K562 (cell line): Measurements from ENCODE around the gene RSPH3. TPM values are rescaled to one million over a fixed set of nuclear protein-coding genes. Genes with fewer than 3 reads are reported as not detected.
A peak's percentile ranks its signal among the peaks of the same experiment; 100 is the strongest.

Experiments
- ATAC-seq: fragments of 200-7000 bp; cut with Tn5 transposase; 3 replicates; pipeline ENCODE4 v1.9.1; 2020; ENCODE audit warnings: moderate library complexity
- BruUV-seq: library from RNA; stranded (reverse); fragments of 400-500 nt; replicated peaks from 2 replicates; lab custom pipeline; 2021; lab: Mats Ljungman, UMichigan
- CTCF ChIA-PET: fragments of 300-600 bp; formaldehyde crosslinking; extraction: SDS; loops from one replicate; lab custom pipeline; 2021; ENCODE audit warnings: low intra/inter-chr PET ratio; lab: Yijun Ruan, JAX
- POLR2A ChIA-PET: fragments of 300-600, 350-650 bp; sonication (Branson Sonifier 250); formaldehyde crosslinking; extraction: SDS; loops from one replicate; lab custom pipeline; 2021; ENCODE audit warnings: antibody characterized with exemption, inconsistent platforms; lab: Yijun Ruan, JAX
- DNase-seq, 4 experiments: peaks; one replicate each; pipeline versions ENCODE4 v3.0.0 to v3.0.0-alpha.2; 2011 to 2018; ENCODE audit warnings: low spot score in 3 of 4, mixed read lengths in 3 of 4; ENCODE audit errors: extremely low read depth in 1 of 4
- FAIRE-seq: peaks from 2 replicates; lab custom pipeline; 2011; peaks lifted over from hg19 to GRCh38; lab: Jason Lieb, UNC
- H2AFZ ChIP-seq: 2 replicates; pipeline ENCODE4 v1.6.0; 2011; ENCODE audit warnings: low read depth, low read length, control low read depth, inconsistent platforms
- H3K27ac ChIP-seq: fragments of 200-600 bp; 3 replicates; pipeline ENCODE4 v1.8.0; 2011; ENCODE audit warnings: low read depth, mild to moderate bottlenecking, control low read depth, inconsistent platforms, low read length, moderate library complexity, mixed read lengths; ENCODE audit errors: extremely low read depth
- H3K27me3 ChIP-seq, 2 experiments: fragments of 300-600 bp in 1 of 2; 2 replicates in 1 of 2; 3 replicates in 1 of 2; pipeline versions ENCODE4 v1.6.0 to v1.8.0; 2011; ENCODE audit warnings: inconsistent platforms in 2 of 2, low read length in 2 of 2, mild to moderate bottlenecking in 1 of 2, mixed read lengths in 1 of 2, moderate library complexity in 1 of 2; ENCODE audit not compliant: control insufficient read depth in 2 of 2, insufficient read depth in 2 of 2
- H3K36me3 ChIP-seq: fragments of 300-600 bp; 3 replicates; pipeline ENCODE4 v1.8.0; 2011; ENCODE audit warnings: mild to moderate bottlenecking, low read length, inconsistent platforms; ENCODE audit not compliant: control insufficient read depth, insufficient read depth
- H3K4me1 ChIP-seq, 2 experiments: fragments of 200-600 bp in 1 of 2; replicated peaks in 1 of 2; 2 replicates in 1 of 2; 3 replicates in 1 of 2; pipeline versions ENCODE4 v1.5.1 to v1.8.0; 2011; ENCODE audit warnings: inconsistent platforms in 2 of 2, low read length in 2 of 2, mild to moderate bottlenecking in 1 of 2, mixed read lengths in 1 of 2, moderate library complexity in 1 of 2; ENCODE audit not compliant: control insufficient read depth in 2 of 2, insufficient read depth in 2 of 2
- H3K4me2 ChIP-seq: 2 replicates; pipeline ENCODE4 v1.6.1; 2011; ENCODE audit warnings: low read length, control low read depth, inconsistent platforms, mixed read lengths; ENCODE audit not compliant: insufficient read depth
- H3K4me3 ChIP-seq: fragments of 200-600 bp; sonication (generic), shearing (Covaris generic); 2 replicates; pipeline ENCODE4 v1.5.1; 2016; ENCODE audit warnings: control low read depth, inconsistent platforms
- H3K79me2 ChIP-seq: fragments of 200-600 bp; 3 replicates; pipeline ENCODE4 v1.8.0; 2011; ENCODE audit warnings: low read length, inconsistent platforms; ENCODE audit not compliant: control insufficient read depth, insufficient read depth
- H3K9ac ChIP-seq, 2 experiments: 2 replicates each; pipeline versions ENCODE4 v1.6.0 to v1.6.1; 2011; ENCODE audit warnings: low read depth in 2 of 2, low read length in 2 of 2, control low read depth in 1 of 2, inconsistent platforms in 1 of 2, mild to moderate bottlenecking in 1 of 2, mixed read lengths in 1 of 2; ENCODE audit not compliant: insufficient read depth in 1 of 2
- H3K9me1 ChIP-seq: one replicate; pipeline ENCODE4 v1.6.0; 2011; ENCODE audit warnings: inconsistent platforms, mild to moderate bottlenecking, low read length, moderate library complexity; ENCODE audit not compliant: control insufficient read depth, insufficient read depth
- H3K9me3 ChIP-seq: replicated peaks from 2 replicates; pipeline ENCODE4 v1.5.1; 2011; ENCODE audit warnings: low read depth, low read length, inconsistent platforms; ENCODE audit not compliant: control insufficient read depth, insufficient read depth
- H4K20me1 ChIP-seq: replicated peaks from 2 replicates; pipeline ENCODE4 v1.6.1; 2011; ENCODE audit warnings: low read length, inconsistent platforms, mixed read lengths; ENCODE audit not compliant: control insufficient read depth, insufficient read depth
- CBX8 ChIP-seq: fragments of 200-600 bp; sonication (generic); IDR thresholded peaks from 2 replicates; pipeline ENCODE4 v1.6.1; 2012; ENCODE audit warnings: borderline replicate concordance, mixed run types, low read depth, mild to moderate bottlenecking, moderate library complexity, mixed read lengths, low read length, control low read depth, inconsistent platforms; ENCODE audit not compliant: poor library complexity, severe bottlenecking; ENCODE audit errors: extremely low read depth
- ESRRA ChIP-seq: fragments of 450-650 bp; IDR thresholded peaks from 2 replicates; pipeline ENCODE4 v1.6.1; 2014; ENCODE audit warnings: low read depth, mild to moderate bottlenecking, moderate library complexity, borderline replicate concordance
- KDM2B ChIP-seq: fragments of 250-450 bp; sonication (Bioruptor Pico); IDR thresholded peaks from 2 replicates; pipeline ENCODE4 v1.8.0; 2021; ENCODE audit warnings: mild to moderate bottlenecking, moderate library complexity
- MEF2A ChIP-seq: IDR thresholded peaks from 2 replicates; pipeline ENCODE4 v1.6.1; 2011; ENCODE audit warnings: low read depth, mild to moderate bottlenecking, low read length, moderate library complexity; ENCODE audit not compliant: control insufficient read depth
- PHB2 ChIP-seq: fragments of 450-650 bp; IDR thresholded peaks from 2 replicates; pipeline ENCODE4 v1.6.1; 2017; ENCODE audit warnings: low read depth
- RNF2 ChIP-seq: sonication (generic); IDR thresholded peaks from 2 replicates; pipeline ENCODE4 v1.6.1; 2016
- ZC3H11A ChIP-seq: IDR thresholded peaks from 2 replicates; pipeline ENCODE4 v1.6.1; 2012; ENCODE audit warnings: low read depth, low read length, improper control_type of control experiment
- ZKSCAN1 ChIP-seq: fragments of 150-350 bp; IDR thresholded peaks from 2 replicates; pipeline ENCODE4 v1.6.1; 2016; ENCODE audit warnings: low read depth, low read length
- ZNF263 ChIP-seq: sonication (generic); formaldehyde crosslinking; IDR thresholded peaks from 2 replicates; pipeline ENCODE4 v1.8.0; 2022; ENCODE audit warnings: mild to moderate bottlenecking, missing genetic modification reagents, borderline replicate concordance
- WGBS: fragments of 100-300 bp; shearing (Covaris generic); methylation state at CpG from one replicate; pipeline ENCODE4 v1.1.6; 2016; ENCODE audit warnings: low coverage, mixed read lengths; ENCODE audit not compliant: insufficient coverage; ENCODE audit errors: missing lambda C conversion rate; 5-methylcytosine and 5-hydroxymethylcytosine counted together
- in situ Hi-C: fragments of 300-500 bp; cut with MboI; formaldehyde crosslinking; loops from 4 replicates; pipeline ENCODE4 v1.15.0; 2018; ENCODE audit warnings: inconsistent platforms, mixed read lengths
- intact Hi-C: fragments of 100-400 bp; cut with micrococcal nuclease; formaldehyde crosslinking; loops from 2 replicates; pipeline ENCODE4 v1.14.2; 2022
- polyA plus RNA-seq, 8 experiments: library from polyadenylated mRNA; depleted of rRNA in 4 of 8; stranded (reverse) in 5 of 8; unstranded in 3 of 8; fragments of >200 nt; fragmentation: Nextera tagmentation in 2 of 8; fragmentation: Illumina TruSeq in 1 of 8; extraction: Ambion mirVana in 2 of 8; extraction: Trizol in 1 of 8; gene quantifications; 2 replicates each; pipeline versions ENCODE4 v1.2.1 to v1.2.3, GENCODE V29; 2011 to 2014; ENCODE audit warnings: inconsistent platforms in 1 of 8, missing spikeins in 1 of 8
- total RNA-seq, 7 experiments: library from RNA; depleted of rRNA in 6 of 7; stranded (reverse); fragments of >200 nt in 6 of 7; fragmentation: Illumina TruSeq in 2 of 7; extraction: Trizol in 2 of 7; gene quantifications; 2 replicates each; pipeline versions ENCODE4 v1.2.1 to v1.2.3, GENCODE V29; 2011 to 2021; ENCODE audit warnings: low replicate concordance in 1 of 7
- TF ChIP-seq, protein P1 (sequence below): sonication (generic); formaldehyde crosslinking; IDR thresholded peaks from 2 replicates; pipeline ENCODE4 v1.8.0; 2022; ENCODE audit warnings: missing genetic modification reagents, mild to moderate bottlenecking, borderline replicate concordance
- TF ChIP-seq, protein P2 (sequence below), 3 experiments: fragments of 200-800 bp in 1 of 3; fragments of 250-450 bp in 1 of 3; fragments of 450-650 bp in 1 of 3; sonication (Bioruptor Pico) in 1 of 3; sonication (Bioruptor generic) in 1 of 3; formaldehyde crosslinking in 1 of 3; IDR thresholded peaks; 2 replicates each; pipeline versions ENCODE4 v1.6.1 to v1.8.0; 2016 to 2022; ENCODE audit warnings: mild to moderate bottlenecking in 2 of 3, missing genetic modification characterization in 2 of 3, missing compliant biosample characterization in 1 of 3, moderate library complexity in 1 of 3

Gene RSPH3
- total and polyA plus RNA-seq, 9 of the 15 experiments (the other 6 are each of a cell fraction or from before 2014, with no cell fraction given), result 0.52 to 2.9 (median 1.5) TPM

DNA sequence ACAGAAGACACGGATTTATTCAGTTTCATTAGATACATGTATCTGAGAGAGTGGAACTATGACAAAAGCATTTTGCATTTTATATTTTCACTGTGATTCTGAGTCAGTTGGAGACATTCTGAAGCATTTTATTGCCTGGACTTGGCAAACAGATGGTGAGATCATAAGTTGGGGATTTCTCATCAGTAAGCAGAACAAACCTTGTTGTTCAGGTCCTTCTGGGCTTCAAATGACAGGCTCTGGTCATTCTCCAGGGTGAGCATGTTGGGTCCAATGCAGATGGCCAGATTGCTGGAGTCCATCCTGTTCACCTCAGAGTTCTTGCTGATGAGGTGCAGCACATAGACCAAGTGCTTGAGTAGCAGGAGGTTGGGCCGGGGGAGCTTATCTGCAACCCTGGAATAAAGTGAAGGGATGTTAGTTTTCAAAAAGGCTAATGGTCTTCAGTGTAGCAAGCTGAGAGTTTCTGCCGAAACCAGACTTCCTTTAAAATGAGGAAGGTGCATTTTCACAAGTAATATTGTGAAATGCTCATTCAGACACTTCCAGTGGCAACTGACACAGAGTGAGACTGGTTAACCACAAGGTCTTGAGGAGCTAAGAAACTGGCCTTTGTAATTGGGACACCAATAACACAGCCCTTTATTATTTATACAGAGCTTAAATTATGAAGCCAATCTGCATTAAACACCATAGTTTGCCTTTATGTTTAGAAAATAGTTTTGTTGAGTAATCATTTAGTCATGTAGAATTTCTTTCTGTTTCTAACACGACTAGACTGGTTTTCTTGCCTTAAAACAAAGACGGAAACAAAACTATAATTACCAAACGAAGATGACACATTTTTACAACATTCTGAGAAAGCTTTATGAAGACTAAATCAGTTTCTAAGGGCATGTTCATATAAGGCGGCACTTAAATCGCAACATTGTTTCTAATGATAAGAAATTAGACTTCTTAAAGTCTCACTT, 39.2 kb upstream of the RSPH3 start:
- Histone ChIP-seq H3K9me1 (no peaks in the 10 kb centered on the region), H3K4me1 (peaks cover 0 to 4% of the 10 kb centered on the region in 2 experiments; a peak in 1 of 5 replicates), H3K9me3 (no peaks in the 10 kb centered on the region), H4K20me1 (no peaks in the 10 kb centered on the region), H2AFZ (no peak overlapping the region), H3K79me2 (no peaks in the 10 kb centered on the region), H3K4me2 (no peak overlapping the region), H3K27me3 (peaks cover 51 to 60% of the 10 kb centered on the region in 2 experiments), H3K4me3 (no peak overlapping the region), H3K9ac (no peak overlapping the region), H3K36me3 (no peaks in the 10 kb centered on the region), H3K27ac (no peak overlapping the region)
- ChIA-PET POLR2A (interaction anchor here (0.6 to 1.0 kb wide), 2 partner anchors 11 to 565 kb away, joined by 3 to 4 read pairs; no protein-coding TSS in a partner anchor), CTCF (interaction anchor here (0.6 kb wide), 1 partner anchor 31 kb away, joined by 3 read pairs; no protein-coding TSS in a partner anchor)
- ATAC-seq (no peak), FAIRE-seq (no peak), DNase-seq (no peak)
- in situ Hi-C loops, result no loop called here
- BruUV-seq, result no TSS peak
- intact Hi-C loops, result no loop called here
- WGBS, result under 1% methylated on average over 8 of the region's 8 CpGs
- TF ChIP-seq ZNF263 (no peak), CBX8 (peak; percentile 100), ZC3H11A (no peak), ZKSCAN1 (no peak), MEF2A (no peak), KDM2B (CRISPR knock-in tag) (no peak), ESRRA (no peak), PHB2 (no peak), RNF2 (peak; percentile 94)
- TF ChIP-seq, protein P1, sequence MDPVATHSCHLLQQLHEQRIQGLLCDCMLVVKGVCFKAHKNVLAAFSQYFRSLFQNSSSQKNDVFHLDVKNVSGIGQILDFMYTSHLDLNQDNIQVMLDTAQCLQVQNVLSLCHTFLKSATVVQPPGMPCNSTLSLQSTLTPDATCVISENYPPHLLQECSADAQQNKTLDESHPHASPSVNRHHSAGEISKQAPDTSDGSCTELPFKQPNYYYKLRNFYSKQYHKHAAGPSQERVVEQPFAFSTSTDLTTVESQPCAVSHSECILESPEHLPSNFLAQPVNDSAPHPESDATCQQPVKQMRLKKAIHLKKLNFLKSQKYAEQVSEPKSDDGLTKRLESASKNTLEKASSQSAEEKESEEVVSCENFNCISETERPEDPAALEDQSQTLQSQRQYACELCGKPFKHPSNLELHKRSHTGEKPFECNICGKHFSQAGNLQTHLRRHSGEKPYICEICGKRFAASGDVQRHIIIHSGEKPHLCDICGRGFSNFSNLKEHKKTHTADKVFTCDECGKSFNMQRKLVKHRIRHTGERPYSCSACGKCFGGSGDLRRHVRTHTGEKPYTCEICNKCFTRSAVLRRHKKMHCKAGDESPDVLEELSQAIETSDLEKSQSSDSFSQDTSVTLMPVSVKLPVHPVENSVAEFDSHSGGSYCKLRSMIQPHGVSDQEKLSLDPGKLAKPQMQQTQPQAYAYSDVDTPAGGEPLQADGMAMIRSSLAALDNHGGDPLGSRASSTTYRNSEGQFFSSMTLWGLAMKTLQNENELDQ (CRISPR knock-in tag), result no peak
- TF ChIP-seq, protein P2, sequence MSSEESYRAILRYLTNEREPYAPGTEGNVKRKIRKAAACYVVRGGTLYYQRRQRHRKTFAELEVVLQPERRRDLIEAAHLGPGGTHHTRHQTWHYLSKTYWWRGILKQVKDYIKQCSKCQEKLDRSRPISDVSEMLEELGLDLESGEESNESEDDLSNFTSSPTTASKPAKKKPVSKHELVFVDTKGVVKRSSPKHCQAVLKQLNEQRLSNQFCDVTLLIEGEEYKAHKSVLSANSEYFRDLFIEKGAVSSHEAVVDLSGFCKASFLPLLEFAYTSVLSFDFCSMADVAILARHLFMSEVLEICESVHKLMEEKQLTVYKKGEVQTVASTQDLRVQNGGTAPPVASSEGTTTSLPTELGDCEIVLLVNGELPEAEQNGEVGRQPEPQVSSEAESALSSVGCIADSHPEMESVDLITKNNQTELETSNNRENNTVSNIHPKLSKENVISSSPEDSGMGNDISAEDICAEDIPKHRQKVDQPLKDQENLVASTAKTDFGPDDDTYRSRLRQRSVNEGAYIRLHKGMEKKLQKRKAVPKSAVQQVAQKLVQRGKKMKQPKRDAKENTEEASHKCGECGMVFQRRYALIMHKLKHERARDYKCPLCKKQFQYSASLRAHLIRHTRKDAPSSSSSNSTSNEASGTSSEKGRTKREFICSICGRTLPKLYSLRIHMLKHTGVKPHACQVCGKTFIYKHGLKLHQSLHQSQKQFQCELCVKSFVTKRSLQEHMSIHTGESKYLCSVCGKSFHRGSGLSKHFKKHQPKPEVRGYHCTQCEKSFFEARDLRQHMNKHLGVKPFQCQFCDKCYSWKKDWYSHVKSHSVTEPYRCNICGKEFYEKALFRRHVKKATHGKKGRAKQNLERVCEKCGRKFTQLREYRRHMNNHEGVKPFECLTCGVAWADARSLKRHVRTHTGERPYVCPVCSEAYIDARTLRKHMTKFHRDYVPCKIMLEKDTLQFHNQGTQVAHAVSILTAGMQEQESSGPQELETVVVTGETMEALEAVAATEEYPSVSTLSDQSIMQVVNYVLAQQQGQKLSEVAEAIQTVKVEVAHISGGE (CRISPR knock-in tag; IDR thresholded peaks at IDR 0.05), result no peak
